OCI-LY1 (cell line): Measurements from ENCODE around the gene IGFALS.

Source experiments
- EZH2 ChIP-seq: fragments of 200-600 bp; sonication (generic), shearing (Covaris generic); IDR thresholded peaks from 2 replicates; pipeline ENCODE4 v1.8.0; 2017; ENCODE audit warnings: borderline replicate concordance, mixed run types, mild to moderate bottlenecking, antibody characterized with exemption, low read length, moderate library complexity, mixed read lengths
- TF ChIP-seq, protein P1 (sequence below): fragments of 200-600 bp; sonication (generic), shearing (Covaris generic); IDR thresholded peaks from 2 replicates; pipeline ENCODE4 v1.5.1; 2017; ENCODE audit warnings: mild to moderate bottlenecking, antibody characterized with exemption, low read length, moderate library complexity, mixed read lengths

DNA sequence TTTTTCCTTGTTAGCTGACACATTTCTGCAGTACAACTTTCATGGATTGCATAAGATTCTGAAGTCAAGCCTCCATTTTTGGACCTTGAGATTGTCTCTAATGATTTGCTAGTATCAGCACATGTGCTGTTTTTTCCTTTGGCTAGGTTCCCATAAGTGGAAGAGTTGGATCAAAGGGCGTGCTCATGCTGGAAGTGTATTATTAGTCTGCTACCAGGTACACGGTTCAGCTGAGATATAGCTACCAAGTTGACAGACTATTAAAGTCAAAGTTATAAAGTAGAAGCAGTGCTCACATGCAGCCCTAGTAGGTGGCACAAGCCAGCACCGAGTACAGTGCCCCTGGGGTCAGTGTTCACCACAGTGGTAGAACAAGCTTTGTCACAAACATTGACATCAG lies 36.7 kb upstream of the IGFALS start:
- TF ChIP-seq, protein P1, sequence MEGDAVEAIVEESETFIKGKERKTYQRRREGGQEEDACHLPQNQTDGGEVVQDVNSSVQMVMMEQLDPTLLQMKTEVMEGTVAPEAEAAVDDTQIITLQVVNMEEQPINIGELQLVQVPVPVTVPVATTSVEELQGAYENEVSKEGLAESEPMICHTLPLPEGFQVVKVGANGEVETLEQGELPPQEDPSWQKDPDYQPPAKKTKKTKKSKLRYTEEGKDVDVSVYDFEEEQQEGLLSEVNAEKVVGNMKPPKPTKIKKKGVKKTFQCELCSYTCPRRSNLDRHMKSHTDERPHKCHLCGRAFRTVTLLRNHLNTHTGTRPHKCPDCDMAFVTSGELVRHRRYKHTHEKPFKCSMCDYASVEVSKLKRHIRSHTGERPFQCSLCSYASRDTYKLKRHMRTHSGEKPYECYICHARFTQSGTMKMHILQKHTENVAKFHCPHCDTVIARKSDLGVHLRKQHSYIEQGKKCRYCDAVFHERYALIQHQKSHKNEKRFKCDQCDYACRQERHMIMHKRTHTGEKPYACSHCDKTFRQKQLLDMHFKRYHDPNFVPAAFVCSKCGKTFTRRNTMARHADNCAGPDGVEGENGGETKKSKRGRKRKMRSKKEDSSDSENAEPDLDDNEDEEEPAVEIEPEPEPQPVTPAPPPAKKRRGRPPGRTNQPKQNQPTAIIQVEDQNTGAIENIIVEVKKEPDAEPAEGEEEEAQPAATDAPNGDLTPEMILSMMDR, result no peak
- TF ChIP-seq EZH2, result no peak
